Testis (tissue), 2 donors: ENCODE data around the gene UPF1.

Source experiments
- POLR2A ChIP-seq: fragments of 450-650 bp; IDR thresholded peaks from one replicate; pipeline ENCODE4 v1.6.1; 2017; ENCODE audit warnings: antibody characterized with exemption, mild to moderate bottlenecking, moderate library complexity
- TF ChIP-seq, protein P1 (sequence below), 3 experiments: fragments of 450-650 bp in 2 of 3; fragments of 200-600 bp in 1 of 3; sonication (generic) in 1 of 3; IDR thresholded peaks; one replicate each; pipeline ENCODE4 v1.5.1; 2016 to 2019; ENCODE audit warnings: antibody characterized with exemption in 3 of 3, mild to moderate bottlenecking in 2 of 3, moderate library complexity in 1 of 3

DNA sequence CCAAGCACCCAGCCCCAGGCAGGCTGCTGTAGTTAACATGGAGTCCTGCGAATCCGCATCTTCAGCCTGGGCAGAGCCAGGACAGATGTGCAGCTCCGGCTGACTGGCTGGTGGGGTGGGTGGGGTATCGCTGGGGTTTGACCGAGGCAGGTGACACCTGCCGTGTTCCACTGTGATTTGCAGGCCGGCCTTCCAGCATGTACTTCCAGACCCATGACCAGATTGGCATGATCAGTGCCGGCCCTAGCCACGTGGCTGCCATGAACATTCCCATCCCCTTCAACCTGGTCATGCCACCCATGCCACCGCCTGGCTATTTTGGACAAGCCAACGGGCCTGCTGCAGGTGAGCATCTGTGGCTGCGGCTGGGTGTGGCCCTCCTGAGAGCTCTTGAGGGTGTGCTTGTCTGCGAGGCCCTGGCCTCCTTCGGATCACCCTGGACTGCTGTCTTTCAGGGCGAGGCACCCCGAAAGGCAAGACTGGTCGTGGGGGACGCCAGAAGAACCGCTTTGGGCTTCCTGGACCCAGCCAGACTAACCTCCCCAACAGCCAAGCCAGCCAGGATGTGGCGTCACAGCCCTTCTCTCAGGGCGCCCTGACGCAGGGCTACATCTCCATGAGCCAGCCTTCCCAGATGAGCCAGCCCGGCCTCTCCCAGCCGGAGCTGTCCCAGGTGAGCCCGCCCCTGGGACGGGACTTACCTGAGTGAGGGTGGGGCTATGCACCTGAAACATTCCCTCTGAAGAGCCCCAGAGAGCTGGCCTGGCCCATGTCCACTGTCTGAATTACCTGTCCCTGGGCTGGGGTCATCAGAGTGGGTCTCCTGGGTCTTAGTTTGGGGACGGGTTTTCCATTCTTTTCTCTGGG lies 33.6 kb downstream of the UPF1 start:
- TF ChIP-seq, protein P1, sequence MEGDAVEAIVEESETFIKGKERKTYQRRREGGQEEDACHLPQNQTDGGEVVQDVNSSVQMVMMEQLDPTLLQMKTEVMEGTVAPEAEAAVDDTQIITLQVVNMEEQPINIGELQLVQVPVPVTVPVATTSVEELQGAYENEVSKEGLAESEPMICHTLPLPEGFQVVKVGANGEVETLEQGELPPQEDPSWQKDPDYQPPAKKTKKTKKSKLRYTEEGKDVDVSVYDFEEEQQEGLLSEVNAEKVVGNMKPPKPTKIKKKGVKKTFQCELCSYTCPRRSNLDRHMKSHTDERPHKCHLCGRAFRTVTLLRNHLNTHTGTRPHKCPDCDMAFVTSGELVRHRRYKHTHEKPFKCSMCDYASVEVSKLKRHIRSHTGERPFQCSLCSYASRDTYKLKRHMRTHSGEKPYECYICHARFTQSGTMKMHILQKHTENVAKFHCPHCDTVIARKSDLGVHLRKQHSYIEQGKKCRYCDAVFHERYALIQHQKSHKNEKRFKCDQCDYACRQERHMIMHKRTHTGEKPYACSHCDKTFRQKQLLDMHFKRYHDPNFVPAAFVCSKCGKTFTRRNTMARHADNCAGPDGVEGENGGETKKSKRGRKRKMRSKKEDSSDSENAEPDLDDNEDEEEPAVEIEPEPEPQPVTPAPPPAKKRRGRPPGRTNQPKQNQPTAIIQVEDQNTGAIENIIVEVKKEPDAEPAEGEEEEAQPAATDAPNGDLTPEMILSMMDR (IDR thresholded peaks at IDR 0.05), result no peak
- no peak for TF ChIP-seq POLR2A
